Measurements from ENCODE around the gene TDRD7. TPM values are rescaled to one million over a fixed set of nuclear protein-coding genes. Genes with fewer than 3 reads are reported as not detected.

TDRD7 gene
- polyA plus RNA-seq, 1 donor = 23.0 TPM

GRCh38 chr9:97512966-97513560, 101.2 kb downstream of the TDRD7 start:
- no peak overlapping the region for H3K27ac ChIP-seq (ENCODE audit: low read length)
- H3K4me3 ChIP-seq (ENCODE audit: low read length) = no peak overlapping the region
- H3K9me3 ChIP-seq (ENCODE audit: control insufficient read depth, low read depth, low read length) = no peaks in the 10 kb centered on the region
- H3K27me3 ChIP-seq (ENCODE audit: control insufficient read depth, insufficient read depth, low read length) = peaks cover 7% of the 10 kb centered on the region
- H3K36me3 ChIP-seq (ENCODE audit: control insufficient read depth, insufficient read depth, low read length) = no peaks in the 10 kb centered on the region
- H3K4me1 ChIP-seq (ENCODE audit: control insufficient read depth, insufficient read depth, low read length) = no peaks in the 10 kb centered on the region
- no peak for DNase-seq
- WGBS (ENCODE audit: insufficient coverage, low lambda C conversion rate) = no CpG with 5 or more reads among the region's 8 CpGs

GRCh38 chr9:97514531-97514930, 102.6 kb downstream of the TDRD7 start:
- 100% methylated on average over 1 of the region's 9 CpGs for WGBS (ENCODE audit: insufficient coverage, low lambda C conversion rate)
- no peak overlapping the region for H3K4me3 ChIP-seq (ENCODE audit: low read length)
- H3K36me3 ChIP-seq (ENCODE audit: control insufficient read depth, insufficient read depth, low read length) = no peaks in the 10 kb centered on the region
- no peaks in the 10 kb centered on the region for H3K9me3 ChIP-seq (ENCODE audit: control insufficient read depth, low read depth, low read length)
- DNase-seq = no peak
- H3K4me1 ChIP-seq (ENCODE audit: control insufficient read depth, insufficient read depth, low read length) = no peaks in the 10 kb centered on the region
- no peak overlapping the region for H3K27ac ChIP-seq (ENCODE audit: low read length)
- peaks cover 4% of the 10 kb centered on the region for H3K27me3 ChIP-seq (ENCODE audit: control insufficient read depth, insufficient read depth, low read length)

DNA sequence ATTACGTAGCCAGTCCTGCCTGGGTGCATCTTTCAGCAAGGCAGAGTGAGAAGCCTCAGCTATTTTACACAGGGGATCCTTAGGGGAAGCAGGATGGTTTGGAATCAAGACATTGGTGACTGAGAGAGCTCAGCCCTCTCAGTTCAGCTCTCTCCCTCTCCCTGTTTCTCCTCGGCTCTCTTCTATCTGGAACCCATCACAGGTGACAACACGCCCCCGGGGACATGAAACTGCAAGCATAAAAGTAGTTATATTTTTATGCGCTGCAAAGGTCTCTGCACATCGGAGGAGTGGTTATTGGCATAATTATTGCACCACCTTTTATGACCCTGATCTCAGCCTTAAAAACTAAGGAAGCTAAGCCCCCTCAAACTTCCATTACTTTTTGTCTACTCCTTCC, 103.8 kb downstream of the TDRD7 start:
- no peaks in the 10 kb centered on the region for H3K4me1 ChIP-seq (ENCODE audit: control insufficient read depth, insufficient read depth, low read length)
- H3K27ac ChIP-seq (ENCODE audit: low read length) = no peak overlapping the region

DNA sequence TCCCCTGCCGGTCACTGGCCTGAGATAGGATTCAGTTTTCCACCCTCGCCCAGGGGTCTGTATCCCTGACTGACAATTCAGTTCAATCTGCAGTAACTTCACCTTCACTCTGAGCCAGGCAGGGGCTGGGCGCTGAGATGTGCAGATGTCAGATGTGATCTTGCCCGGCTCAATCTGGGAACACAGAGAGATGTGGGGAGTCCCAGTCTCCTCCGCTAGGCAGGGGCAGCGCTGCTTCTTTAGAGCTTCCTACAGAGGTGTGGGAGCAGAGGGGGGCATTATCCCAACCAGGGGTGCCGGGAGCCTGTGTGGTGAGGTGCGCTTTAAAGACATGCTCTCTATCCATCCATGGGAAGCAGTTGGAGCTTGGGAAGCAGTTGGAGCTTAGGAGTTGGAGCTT, 104.2 kb downstream of the TDRD7 start:
- H3K9me3 ChIP-seq (ENCODE audit: control insufficient read depth, low read depth, low read length) = no peaks in the 10 kb centered on the region
- no peak for DNase-seq
- no peaks in the 10 kb centered on the region for H3K36me3 ChIP-seq (ENCODE audit: control insufficient read depth, insufficient read depth, low read length)
- peaks cover 4% of the 10 kb centered on the region for H3K27me3 ChIP-seq (ENCODE audit: control insufficient read depth, insufficient read depth, low read length)
- H3K4me1 ChIP-seq (ENCODE audit: control insufficient read depth, insufficient read depth, low read length) = no peaks in the 10 kb centered on the region
- no peak overlapping the region for H3K4me3 ChIP-seq (ENCODE audit: low read length)
- no CpG with 5 or more reads among the region's 8 CpGs for WGBS (ENCODE audit: insufficient coverage, low lambda C conversion rate)
- no peak overlapping the region for H3K27ac ChIP-seq (ENCODE audit: low read length)

More for the DNA sequence above, 103.8 kb downstream of the TDRD7 start:
- Histone ChIP-seq H3K4me3 (ENCODE audit: low read length) (no peak overlapping the region), H3K9me3 (ENCODE audit: control insufficient read depth, low read depth, low read length) (no peaks in the 10 kb centered on the region), H3K36me3 (ENCODE audit: control insufficient read depth, insufficient read depth, low read length) (no peaks in the 10 kb centered on the region), H3K27me3 (ENCODE audit: control insufficient read depth, insufficient read depth, low read length) (peaks cover 4% of the 10 kb centered on the region)
- DNase-seq = no peak
- no CpG with 5 or more reads among the region's 6 CpGs for WGBS (ENCODE audit: insufficient coverage, low lambda C conversion rate)

GRCh38 chr9:97517331-97518089, 105.6 kb downstream of the TDRD7 start:
- Histone ChIP-seq H3K9me3 (ENCODE audit: control insufficient read depth, low read depth, low read length) (no peaks in the 10 kb centered on the region), H3K27ac (ENCODE audit: low read length) (no peak overlapping the region), H3K4me1 (ENCODE audit: control insufficient read depth, insufficient read depth, low read length) (no peaks in the 10 kb centered on the region), H3K4me3 (ENCODE audit: low read length) (no peak overlapping the region), H3K27me3 (ENCODE audit: control insufficient read depth, insufficient read depth, low read length) (peaks cover 4% of the 10 kb centered on the region), H3K36me3 (ENCODE audit: control insufficient read depth, insufficient read depth, low read length) (no peaks in the 10 kb centered on the region)
- 20% methylated on average over 1 of the region's 14 CpGs for WGBS (ENCODE audit: insufficient coverage, low lambda C conversion rate)
- DNase-seq = no peak

DNA sequence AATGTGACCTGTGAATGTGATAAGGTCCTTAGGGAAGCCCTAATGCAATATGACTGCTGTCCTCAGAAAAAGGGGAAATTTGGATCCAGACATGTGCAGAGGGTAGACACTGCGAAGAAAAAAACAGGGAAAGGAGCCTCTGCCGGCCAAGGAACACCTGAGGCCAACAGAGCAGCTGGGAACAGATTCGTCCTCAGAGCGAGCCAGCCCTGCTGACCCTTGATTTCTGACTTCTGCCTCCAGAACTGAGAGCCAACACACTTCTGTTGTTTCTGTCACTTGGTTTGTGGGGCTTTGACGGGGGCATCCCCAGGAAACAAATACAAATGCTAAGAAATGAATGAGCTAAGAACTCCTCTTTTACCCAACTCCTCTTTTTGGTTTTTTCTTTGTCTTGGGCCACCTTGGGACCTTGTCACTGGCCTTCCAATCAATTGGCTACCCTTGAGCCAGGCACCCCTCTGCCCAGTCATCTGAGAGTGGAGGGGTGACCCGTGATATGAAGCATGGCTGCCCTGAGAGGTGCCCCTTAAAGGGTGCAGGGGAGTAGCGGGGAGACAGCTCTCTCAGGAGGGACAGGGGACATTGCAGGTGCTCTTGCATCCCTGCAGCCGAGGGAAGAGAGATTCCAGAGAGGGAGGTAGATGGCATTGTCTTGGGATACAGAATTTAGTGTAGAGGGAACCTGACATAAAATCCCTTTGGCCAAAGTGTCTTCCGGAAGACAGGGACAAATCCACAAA, 106.4 kb downstream of the TDRD7 start:
- DNase-seq = no peak
- Histone ChIP-seq H3K36me3 (ENCODE audit: control insufficient read depth, insufficient read depth, low read length) (no peaks in the 10 kb centered on the region), H3K4me1 (ENCODE audit: control insufficient read depth, insufficient read depth, low read length) (no peaks in the 10 kb centered on the region), H3K27me3 (ENCODE audit: control insufficient read depth, insufficient read depth, low read length) (peaks cover 4% of the 10 kb centered on the region), H3K27ac (ENCODE audit: low read length) (no peak overlapping the region), H3K4me3 (ENCODE audit: low read length) (no peak overlapping the region), H3K9me3 (ENCODE audit: control insufficient read depth, low read depth, low read length) (no peaks in the 10 kb centered on the region)
- no CpG with 5 or more reads among the region's 9 CpGs for WGBS (ENCODE audit: insufficient coverage, low lambda C conversion rate)

DNA sequence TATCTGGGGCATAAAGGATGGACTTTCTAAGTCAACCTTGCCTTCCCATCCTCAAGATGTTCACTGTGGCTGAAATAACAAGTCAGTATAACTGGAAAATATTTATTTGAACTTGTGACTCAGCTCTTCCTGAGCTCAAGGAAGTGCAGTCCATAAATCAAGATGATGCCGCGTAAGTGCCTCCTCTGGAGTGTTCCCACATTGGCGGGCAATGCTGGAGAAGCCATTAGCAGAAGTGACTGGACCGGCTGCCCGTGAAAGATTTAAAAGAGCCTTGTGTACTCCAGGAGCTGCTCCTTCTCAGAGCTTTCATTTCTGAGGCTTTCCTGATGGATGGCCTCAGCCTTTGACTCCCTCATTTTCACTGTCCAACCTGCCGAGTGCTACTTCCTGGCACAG, 107.0 kb downstream of the TDRD7 start:
- Histone ChIP-seq H3K9me3 (ENCODE audit: control insufficient read depth, low read depth, low read length) (no peaks in the 10 kb centered on the region), H3K36me3 (ENCODE audit: control insufficient read depth, insufficient read depth, low read length) (no peaks in the 10 kb centered on the region), H3K4me3 (ENCODE audit: low read length) (no peak overlapping the region), H3K27ac (ENCODE audit: low read length) (no peak overlapping the region), H3K4me1 (ENCODE audit: control insufficient read depth, insufficient read depth, low read length) (no peaks in the 10 kb centered on the region), H3K27me3 (ENCODE audit: control insufficient read depth, insufficient read depth, low read length) (peaks cover 4% of the 10 kb centered on the region)
- peak; percentile 30 to 44 for DNase-seq
- WGBS (ENCODE audit: insufficient coverage, low lambda C conversion rate) = no CpG with 5 or more reads among the region's 6 CpGs

GRCh38 chr9:97519441-97519970, 107.6 kb downstream of the TDRD7 start:
- Histone ChIP-seq H3K27me3 (ENCODE audit: control insufficient read depth, insufficient read depth, low read length) (peaks cover 4% of the 10 kb centered on the region), H3K4me1 (ENCODE audit: control insufficient read depth, insufficient read depth, low read length) (no peaks in the 10 kb centered on the region), H3K27ac (ENCODE audit: low read length) (no peak overlapping the region), H3K9me3 (ENCODE audit: control insufficient read depth, low read depth, low read length) (no peaks in the 10 kb centered on the region), H3K36me3 (ENCODE audit: control insufficient read depth, insufficient read depth, low read length) (no peaks in the 10 kb centered on the region), H3K4me3 (ENCODE audit: low read length) (no peak overlapping the region)
- WGBS (ENCODE audit: insufficient coverage, low lambda C conversion rate) = no CpG with 5 or more reads among the region's 11 CpGs
- DNase-seq = no peak

GRCh38 chr9:97521576-97522333, 109.9 kb downstream of the TDRD7 start:
- no peaks in the 10 kb centered on the region for H3K9me3 ChIP-seq (ENCODE audit: control insufficient read depth, low read depth, low read length)
- H3K27me3 ChIP-seq (ENCODE audit: control insufficient read depth, insufficient read depth, low read length) = no peaks in the 10 kb centered on the region
- no peak for DNase-seq
- no peak overlapping the region for H3K4me3 ChIP-seq (ENCODE audit: low read length)
- no peaks in the 10 kb centered on the region for H3K36me3 ChIP-seq (ENCODE audit: control insufficient read depth, insufficient read depth, low read length)
- H3K4me1 ChIP-seq (ENCODE audit: control insufficient read depth, insufficient read depth, low read length) = no peaks in the 10 kb centered on the region
- no peak overlapping the region for H3K27ac ChIP-seq (ENCODE audit: low read length)
- no CpG with 5 or more reads among the region's 10 CpGs for WGBS (ENCODE audit: insufficient coverage, low lambda C conversion rate)

DNA sequence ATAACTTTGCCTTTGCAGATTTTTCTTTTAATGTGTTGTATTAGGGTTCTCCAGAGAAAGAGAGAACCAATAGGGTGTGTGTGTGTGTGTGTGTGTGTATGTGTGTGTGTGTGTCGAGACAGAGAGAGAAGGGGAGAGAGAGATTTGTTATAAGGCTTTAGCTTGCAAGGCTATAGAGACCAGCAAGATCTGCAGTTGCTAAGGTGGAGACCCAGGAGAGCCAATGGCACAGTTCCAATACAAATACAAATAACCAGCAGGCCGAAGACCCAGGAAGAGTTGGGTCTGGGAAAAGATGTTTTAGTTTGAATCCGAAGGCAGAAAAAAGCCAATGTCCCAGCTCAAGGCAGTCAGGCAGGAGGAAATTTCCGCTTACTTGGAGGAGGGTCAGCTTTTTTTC, 112.5 kb downstream of the TDRD7 start:
- H3K36me3 ChIP-seq (ENCODE audit: control insufficient read depth, insufficient read depth, low read length) = no peaks in the 10 kb centered on the region
- H3K9me3 ChIP-seq (ENCODE audit: control insufficient read depth, low read depth, low read length) = no peaks in the 10 kb centered on the region
- DNase-seq = no peak
- no peak overlapping the region for H3K4me3 ChIP-seq (ENCODE audit: low read length)
- H3K4me1 ChIP-seq (ENCODE audit: control insufficient read depth, insufficient read depth, low read length) = no peaks in the 10 kb centered on the region
- H3K27me3 ChIP-seq (ENCODE audit: control insufficient read depth, insufficient read depth, low read length) = no peaks in the 10 kb centered on the region
- WGBS (ENCODE audit: insufficient coverage, low lambda C conversion rate) = no CpG with 5 or more reads among the region's 4 CpGs
- H3K27ac ChIP-seq (ENCODE audit: low read length) = no peak overlapping the region

Data from large intestine (tissue), 3 donors.